CD1c-positive myeloid dendritic cell (primary cell): ENCODE measurements around the gene KLK2.
"Not testable (repeated sequence)": the region's sequence is repeated elsewhere in the genome, so short reads cannot be mapped to it uniquely, and the experiment has no call there.

Experiments
- DNase-seq: peaks from one replicate; pipeline ENCODE4 v3.0.0-alpha.2; 2016; ENCODE audit errors: extremely low spot score

The KLK2 gene

DNA sequence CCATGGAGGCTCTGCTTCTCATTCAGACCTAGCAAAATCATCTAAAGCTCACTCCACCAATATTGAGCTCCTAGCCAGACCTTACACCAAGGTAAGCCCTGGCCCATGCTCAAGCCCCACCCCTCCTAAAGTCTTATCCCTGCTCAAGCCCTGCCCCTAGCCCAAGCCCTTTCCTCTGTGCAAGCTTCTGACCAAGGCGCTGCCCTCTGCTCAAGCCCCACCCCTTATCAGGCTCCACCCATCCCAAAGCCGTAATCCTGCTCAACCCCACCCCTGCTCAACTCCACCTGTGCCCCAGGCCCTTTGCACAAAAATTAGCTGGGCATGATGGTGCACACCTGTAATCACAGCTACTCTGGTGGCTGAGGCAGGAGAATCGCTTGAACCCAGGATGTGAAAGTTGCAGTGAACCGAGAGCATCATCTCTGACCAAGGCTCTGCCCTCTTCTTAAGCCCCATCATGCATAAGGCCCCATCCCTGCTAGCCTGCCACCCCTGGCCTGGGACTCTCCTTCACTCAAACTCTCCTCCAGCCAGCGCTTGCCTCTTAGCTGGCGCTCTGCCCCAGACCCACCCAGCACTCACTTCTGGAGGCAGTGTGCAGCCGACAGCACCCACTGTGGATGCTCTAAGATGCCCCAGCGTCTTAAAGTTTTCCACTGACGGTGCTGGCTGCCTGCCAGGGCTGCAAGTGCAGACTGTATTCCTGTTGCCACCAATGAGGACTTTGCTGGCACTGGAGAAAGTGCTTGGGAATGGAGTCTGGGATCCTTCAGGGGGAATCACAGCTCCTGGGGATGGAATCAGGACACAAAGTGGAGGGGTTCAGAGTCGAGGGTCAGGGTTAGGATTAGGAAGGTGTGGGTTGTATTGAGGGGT is 21.5 kb downstream of the KLK2 start:
- DNase-seq, result no peak

DNA sequence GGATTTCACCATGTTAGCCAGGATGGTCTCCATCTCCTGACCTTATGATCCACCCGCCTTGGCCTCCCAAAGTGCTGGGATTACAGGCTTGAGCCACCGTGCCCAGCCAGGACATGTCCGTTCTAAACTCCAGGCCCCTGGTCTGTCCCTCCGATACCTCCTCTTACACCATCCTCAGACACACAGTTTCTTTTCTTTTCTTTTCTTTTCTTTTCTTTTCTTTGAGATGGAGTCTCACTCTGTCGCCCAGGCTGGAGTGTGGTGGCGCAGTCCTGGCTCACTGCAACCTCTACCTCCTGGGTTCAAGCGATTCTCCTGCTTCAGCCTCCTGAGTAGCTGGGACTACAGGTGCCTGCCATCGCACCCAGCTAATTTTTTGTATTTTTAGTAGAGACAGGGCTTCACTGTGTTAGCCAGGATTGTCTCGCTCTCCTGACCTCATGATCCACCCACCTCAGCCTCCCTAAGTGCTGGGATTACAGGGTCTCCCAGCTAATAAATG is 22.9 kb downstream of the KLK2 start:
- DNase-seq, result not testable (repeated sequence)

DNA sequence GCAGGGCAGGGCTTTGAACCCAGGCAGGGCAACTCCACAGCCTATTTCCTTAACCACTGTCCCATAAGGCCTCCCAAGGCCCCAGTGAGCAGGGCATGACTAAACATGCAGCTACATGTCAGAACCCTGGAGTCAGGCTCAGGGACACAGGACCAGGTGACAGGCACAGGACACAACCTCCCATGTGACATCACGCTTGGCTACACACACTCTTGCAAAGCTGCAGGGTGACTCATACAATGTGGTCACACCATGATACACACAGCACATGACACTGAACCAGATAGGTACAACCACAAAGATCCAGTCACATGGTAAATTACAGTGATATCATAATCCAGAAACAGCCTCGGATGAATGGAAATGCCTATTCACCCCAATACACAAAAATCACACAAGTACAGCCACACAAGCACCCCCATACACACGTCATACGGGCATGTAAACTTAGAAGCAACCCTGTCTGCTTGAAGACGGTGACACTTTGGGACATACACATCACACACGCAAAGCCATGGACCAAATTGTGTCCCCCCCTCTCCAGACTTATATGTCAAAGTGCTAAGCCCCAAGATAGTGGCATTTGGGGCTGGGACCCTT is 23.5 kb downstream of the KLK2 start:
- DNase-seq, result peak; percentile 46

DNA sequence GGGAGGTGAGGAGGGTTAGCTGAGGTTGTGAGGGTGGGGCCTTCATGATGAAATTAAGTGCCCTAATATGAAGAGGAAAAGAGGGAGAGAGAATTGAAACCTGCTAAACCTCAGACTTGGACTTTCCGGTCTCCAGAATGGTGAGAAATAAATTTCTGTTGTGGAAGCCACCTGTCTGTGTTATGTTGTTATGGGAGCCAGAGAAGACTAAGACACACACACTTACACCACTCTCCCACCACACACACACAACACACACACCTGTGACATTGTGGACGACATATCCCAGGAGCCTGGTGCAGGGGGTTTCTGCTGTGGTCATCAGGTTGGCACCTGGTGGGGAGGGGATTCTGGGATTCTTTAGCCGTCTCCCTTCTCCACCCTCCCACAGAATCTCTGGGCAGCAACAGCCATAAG is 24.0 kb downstream of the KLK2 start:
- no peak for DNase-seq

DNA sequence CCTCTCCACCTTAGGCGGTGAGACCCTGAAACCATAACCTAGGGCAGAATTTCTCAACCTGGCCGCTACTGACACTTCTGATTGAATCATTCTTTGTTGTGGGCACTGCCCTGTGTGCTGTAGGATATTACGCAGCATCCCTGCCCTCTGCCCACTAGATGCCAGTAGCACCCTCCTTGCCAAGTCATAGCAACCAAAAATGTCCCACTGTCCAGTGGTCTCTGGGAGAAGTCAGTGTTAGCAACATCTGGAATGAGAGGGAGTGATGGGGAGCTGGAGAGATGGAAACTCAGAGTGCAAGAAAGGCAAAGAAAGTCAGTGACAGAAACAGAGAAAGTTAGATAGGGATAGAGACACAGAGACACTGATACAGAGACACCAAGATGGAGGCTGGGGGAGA is 24.4 kb downstream of the KLK2 start:
- DNase-seq, result no peak

DNA sequence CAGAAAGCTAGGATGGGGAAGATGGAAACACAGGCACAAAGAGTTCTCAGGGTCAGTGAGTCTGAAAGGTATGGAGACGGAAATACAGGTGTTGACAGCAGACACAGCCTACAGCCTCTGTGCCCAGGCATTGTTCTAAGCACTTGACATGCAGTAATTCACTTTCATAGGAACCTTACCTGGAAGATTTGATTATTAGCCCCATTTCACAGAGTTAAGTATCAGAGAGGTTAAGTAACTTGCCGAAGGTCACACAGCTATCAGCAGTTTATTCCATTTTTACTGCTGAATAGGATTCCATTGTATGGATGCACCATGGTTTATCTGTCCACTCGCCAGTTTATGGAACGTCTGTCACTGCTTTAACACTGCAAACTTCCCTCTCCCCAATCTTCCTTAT is 24.8 kb downstream of the KLK2 start:
- DNase-seq, result no peak

DNA sequence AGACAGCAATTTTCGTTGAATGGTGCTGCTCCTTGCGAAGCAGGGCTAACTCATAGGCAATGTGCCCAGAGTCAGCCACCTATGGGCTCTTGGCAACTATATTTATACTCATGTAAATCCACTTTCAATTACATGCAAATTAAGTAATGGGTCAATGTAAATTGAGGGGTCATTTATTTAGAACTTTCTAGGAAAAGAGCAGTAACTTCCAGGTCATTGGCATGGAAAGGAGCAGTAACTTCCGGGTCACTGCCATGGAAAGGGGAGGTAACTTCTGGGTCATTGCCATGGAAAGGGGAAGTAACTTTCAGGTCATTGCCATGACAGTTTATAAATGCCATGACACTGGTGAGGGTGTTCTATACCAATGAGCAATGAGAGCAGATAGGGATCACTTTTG is 26.3 kb downstream of the KLK2 start:
- DNase-seq, result no peak

DNA sequence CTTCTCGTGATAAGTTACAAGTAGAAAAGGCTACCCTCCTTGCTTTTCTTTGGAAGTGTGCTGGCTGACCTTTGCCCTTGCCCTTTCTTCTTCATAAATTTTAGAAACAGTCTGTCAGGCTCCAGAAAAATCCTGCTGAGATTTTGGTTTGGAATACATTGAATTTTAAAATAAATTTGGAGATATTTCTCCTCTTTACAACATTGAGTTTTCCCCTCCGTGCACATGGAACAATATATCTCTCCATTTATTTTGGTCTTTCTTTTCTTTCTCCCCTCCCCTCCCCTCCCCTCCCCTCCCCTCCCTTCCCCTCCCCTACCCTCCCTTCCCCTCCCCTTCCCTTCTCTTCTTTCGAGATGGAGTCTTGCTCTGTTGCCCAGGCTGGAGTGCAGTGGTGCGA is 29.4 kb downstream of the KLK2 start:
- no peak for DNase-seq

DNA sequence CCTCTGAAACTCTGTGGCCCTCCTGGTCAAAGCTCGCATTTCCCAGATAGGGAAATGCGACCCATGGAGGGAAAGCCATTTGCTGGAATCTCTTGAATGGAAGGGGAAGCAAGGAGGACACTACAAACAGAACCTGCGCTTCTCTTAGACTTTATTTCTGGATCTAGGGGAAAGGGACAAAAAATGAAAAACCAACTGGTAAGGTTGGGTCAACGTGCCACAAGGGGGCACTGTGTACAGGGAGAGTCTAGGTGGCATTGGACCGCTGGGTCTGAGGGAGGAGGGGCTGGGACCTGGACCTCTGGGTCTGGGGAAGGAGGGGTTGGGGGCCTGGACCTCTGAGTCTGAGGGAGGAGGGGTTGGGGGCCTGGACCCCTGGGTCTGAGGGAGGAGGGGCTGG is 33.0 kb downstream of the KLK2 start:
- DNase-seq, result peak; percentile 56

DNA sequence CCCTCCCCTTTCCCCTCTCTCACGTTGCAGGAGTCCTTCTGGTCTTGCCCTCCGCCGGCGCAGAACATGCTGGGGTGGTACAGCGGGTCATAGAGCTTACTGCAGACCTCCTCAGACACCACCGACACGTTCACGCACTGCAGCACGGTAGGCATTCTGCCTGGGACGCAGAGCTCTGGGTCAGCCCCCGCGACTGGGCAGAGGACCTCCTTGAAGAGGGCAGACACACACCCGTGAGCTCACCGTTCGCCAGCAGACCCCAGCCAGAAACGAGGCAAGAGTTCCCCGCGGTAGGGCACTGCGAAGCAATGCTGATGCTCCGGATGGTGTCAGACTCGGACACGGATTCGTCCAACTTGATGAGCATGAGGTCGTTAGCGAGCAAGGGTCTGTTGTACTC is 35.1 kb downstream of the KLK2 start:
- DNase-seq, result no peak

DNA sequence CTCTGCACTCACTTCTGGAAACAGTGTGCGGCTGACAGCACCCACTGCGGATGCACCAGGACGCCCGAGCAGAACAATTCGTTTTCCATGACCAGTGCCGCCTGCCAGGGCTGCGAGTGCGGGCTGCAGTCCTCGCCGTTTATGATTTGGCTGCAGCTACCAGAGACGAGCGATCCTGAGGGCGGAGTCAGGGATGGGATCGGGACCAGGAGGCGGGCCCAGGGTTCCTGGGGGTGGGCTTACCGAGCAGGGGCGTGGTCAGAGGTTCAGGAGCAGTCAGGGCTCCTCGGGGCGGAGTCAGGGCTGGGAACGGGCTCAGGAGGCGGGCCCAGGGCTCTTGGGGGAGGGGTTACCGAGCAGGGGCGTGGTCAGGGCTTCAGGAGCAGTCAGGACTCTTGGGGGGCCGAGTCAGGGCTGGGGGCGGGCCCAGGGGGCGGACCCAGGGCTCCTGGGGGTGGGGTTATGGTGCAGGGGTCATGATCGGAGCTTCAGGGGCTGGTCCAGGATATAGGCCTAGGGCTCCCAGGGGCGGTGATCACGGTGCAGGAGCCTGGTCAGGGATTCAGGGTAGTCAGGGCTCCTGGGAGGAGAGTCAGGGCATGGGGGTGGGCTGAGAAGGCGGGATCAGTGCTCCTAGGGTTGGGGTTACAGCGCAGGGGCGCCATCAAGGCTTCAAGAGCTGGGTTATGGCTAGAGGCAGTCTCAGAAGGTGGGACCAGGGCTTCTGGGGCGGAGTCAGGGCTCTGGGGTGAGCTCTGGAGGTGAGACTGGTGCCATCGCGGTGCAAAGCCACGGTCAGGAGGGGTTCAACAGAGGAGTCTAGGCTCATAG is 36.2 kb downstream of the KLK2 start:
- peak; percentile 33 for DNase-seq

DNA sequence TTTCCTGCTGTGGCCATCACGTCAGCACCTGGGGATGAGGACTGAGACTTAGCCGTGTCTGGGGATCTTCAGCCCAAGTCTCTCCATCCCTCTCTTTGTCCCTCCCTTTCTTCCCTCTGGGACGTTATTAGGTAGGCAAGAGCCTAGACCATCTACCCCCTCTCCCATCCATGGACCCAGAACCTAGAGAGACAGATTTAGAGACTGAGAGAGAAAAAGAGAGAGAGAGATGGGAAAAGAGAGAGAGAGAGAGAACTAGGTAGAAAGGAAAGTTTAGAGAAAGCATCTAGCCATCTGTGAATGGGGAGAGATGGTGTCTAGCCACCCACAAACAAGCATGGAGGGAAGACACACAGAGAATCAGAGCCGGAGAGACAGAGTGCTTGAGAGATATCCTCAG is 37.5 kb downstream of the KLK2 start:
- DNase-seq, result no peak

DNA sequence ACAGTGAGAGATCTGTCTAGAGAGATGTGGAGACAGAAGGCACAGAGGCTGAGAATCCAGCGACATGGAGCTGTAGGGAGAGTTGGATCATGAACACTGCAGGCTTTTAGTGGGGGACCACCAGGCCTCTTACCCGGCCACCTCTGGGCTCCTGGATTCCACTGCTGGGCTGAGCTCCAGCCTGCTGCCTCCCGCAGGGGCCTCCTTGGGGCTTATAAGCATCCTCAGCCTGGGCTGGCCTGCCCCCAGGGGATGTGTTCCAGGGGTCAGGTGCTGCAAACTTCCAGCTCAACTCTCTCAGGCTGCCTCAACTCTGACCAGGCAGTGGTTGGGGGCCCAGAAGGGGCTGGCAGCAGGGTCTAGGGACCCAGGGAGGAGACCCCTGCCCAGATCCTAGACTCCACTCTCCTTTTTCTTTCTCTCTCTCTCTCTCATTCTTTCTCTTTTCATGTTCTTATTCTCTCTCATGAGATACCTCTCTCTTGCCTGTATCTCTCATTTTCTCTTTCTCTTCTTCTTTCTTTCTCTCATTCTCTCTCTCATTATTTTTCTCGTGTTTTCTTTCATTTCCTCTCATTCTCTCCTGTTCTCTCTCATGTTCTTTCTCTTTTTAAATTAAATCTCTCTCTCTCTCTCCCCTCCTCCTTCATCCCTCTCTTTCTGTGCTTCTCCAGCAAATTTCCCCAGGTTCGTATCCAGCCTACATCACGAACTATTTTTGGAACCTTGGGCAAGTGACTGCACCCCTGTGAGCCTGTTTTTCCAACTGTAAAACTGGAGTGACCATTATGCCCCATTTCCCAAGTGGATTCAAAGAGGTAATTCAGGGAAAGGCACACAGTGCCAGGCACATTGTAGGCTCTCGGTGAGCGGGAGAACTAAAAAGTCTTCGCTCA is 38.2 kb downstream of the KLK2 start, which contains the start of gene KLK4:
TSS of gene KLK4 (minus strand) at position 190 of the 896 bp plus-strand sequence. CDS start 657 bp downstream, outside the sequence.
- no peak for DNase-seq

DNA sequence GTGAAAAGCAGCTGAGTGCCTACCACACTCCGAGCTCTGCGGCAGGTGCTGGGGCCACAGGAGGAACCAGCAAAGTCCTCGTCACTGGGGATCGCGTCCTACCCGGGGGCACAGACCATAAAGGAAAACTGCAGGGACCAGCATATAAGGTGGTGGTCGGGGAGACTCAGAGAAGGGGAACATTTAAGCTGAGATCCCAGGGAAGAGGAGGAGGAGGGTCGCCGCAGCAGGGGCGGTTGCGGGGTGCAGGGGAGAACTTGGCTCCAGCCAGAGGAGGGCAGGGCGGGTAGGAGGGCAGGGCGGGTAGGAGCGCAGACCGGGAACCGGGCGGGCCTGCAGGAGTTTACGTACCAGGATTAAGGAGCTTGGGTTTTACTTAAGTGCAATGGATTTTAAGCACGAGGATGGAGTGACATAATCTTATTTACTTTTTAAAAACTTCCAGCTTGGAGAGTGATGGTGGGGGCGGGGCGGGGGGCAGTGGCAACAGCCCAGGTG is 38.9 kb downstream of the KLK2 start:
- DNase-seq, result no peak

DNA sequence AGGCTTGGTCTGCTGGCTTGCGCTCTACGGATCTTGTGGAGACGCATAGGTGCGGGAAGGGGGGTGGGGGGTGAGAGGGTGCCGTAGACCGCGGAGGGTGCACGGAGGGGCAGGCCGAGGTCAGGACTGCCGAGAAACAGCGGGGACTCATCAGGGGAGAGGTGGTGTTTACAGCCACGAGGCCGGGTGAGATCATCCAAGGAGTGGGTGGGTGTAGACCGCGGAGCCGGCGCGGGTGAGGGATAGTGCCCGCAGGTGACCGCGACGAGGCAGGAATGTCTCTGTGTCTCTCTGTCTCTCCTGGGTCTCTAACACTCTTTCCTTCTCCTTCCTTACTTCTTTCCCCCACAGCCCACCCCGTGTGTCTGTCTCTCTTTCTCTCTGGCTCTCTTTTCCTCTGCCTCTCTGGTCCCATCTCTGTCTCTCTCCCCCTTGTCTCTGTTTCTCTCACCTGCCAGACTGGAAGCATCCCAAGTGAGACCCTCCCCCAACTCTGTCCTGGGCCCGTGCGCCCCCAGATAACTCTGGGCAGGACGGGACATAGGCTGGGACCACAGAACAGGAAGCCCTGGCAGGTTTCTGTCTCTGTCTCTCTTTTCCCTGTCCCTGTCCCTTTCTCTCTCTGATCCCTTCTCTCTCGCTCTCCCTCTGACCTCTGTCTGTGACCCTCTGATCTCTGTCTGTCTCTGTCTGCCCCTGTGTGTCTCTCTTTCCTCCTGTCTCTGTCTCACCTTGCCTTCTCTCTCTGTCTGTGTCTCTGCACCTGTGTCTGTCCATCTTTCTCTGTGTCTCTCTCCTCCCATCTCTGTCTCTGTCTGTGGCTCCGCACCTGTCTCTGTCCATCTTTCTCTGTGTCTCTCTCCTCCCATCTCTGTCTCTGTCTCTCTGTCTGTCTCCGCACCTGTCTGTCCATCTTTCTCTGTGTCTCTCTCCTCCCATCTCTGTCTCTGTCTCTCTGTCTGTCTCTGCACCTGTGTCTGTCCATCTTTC is 39.8 kb downstream of the KLK2 start:
- peak; percentile 46 for DNase-seq

DNA sequence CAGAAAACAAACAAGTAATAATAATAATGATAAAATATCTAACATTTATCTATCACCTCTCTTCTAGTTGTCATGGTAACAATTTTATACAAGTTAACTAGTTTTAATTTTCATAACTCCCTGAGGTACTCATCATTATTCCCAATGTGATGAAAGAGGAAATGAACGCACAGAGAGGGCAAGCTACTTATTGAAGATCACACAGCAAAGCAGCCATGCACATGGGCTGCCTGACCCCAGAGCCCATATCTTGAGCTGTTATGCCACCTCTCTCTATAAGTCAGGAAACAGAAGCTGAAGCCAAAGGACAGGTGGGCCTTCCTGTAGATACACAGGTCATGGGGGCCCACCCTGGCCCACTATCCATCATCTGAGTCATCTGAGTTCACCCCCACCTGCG is 42.8 kb downstream of the KLK2 start:
- no peak for DNase-seq

DNA sequence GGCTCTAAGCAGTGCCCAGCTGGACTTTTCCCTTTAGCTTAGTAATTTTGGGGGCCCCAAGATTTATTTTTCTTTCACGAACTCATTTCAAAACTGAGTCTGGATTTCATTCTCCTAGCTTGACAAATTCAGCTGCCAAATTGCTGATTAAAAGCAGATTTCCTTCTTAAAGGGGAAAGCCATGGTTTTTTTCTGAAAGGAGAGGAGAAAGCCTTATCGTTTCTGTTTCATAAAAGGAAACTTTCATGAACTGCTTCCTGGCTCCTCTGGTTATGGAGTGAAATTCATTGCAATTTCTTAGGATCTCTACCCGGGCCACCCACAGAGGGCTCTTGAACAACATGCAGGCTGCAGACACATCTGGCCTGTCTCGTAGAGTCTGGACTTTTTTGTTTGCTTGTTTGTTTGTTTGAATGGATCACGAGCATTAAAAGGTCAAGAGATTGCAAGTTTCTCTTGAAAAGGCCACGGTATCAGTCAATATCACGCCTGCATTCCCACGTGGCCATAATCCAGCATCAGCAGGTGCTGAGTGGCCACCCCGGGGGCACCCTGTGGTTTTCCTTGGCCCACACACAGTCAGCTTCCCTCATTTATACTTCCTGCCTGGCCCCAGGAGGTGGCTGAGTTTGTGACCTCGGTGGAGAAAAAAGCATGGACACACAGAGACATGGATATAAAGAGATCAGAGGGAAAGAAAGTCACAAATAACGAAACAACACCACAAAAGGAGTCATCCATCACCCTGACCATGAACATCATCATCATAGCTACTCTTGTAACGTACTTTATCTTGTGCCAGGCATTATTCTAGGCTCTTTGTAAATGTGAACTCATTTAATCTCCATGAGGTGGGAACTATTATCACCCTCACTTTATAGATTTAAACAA is 48.4 kb downstream of the KLK2 start:
- peak; percentile 73 for DNase-seq

DNA sequence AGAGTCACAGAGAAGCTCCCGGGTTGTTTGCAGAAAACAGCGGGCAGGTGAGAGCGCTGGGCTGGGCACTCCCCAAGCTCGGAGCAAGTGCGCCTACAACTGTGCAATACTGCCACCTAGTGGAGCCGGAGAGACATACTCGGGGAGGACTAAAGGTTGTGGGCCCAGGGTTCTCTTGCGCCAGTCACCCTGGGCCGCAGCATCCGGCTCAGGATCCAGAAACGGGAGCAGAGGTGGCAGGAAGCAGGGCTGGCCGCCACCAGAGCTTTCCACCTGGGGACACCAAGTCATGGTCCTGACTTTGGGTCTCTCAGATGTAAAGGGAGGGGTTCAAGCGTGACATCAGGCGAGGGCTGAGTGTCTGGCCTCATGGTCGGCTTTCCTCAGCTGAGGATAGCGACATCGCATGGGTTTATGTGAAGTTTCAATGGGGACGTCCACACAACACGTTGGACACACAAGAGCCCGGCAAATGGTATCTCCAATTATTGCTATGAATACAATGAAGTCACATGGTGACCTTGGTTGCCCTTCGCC is 49.1 kb downstream of the KLK2 start:
- peak; percentile 89 for DNase-seq
